AG10803 (cell line): ENCODE measurements around the gene RASAL2.

Experiments used
- DNase-seq: peaks from one replicate; pipeline ENCODE4 v3.0.0; 2010; ENCODE audit warnings: low read depth
- H3K4me3 ChIP-seq: 2 replicates; pipeline ENCODE4 v1.5.1; 2011; ENCODE audit warnings: mild to moderate bottlenecking, low read length, control low read depth
- TF ChIP-seq, protein P1 (sequence below): conservative IDR thresholded peaks from 2 replicates; pipeline ENCODE4 v1.5.1; 2011; ENCODE audit warnings: mild to moderate bottlenecking, low read length, control low read depth, inconsistent platforms

RASAL2 gene

DNA sequence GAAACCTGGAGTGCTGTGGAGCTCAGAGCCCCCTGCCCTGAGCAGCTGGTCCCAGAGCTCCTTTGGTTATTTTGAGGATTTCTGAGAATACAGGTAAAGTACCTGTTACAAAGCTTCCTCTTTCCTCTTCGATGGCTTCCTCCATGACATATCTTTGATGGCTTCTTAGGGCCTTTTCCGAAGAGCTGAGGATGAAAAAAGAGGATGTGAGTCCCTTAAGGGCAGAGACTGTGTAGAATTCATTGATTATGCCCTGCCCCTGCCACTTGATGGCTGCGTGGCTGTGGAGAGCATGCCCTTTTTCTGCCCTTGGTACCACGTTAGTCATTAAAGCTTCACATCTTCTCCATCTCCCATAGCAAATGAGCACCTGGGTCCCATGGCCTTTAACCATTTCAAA lies 433.2 kb downstream of the RASAL2 start:
- TF ChIP-seq, protein P1, sequence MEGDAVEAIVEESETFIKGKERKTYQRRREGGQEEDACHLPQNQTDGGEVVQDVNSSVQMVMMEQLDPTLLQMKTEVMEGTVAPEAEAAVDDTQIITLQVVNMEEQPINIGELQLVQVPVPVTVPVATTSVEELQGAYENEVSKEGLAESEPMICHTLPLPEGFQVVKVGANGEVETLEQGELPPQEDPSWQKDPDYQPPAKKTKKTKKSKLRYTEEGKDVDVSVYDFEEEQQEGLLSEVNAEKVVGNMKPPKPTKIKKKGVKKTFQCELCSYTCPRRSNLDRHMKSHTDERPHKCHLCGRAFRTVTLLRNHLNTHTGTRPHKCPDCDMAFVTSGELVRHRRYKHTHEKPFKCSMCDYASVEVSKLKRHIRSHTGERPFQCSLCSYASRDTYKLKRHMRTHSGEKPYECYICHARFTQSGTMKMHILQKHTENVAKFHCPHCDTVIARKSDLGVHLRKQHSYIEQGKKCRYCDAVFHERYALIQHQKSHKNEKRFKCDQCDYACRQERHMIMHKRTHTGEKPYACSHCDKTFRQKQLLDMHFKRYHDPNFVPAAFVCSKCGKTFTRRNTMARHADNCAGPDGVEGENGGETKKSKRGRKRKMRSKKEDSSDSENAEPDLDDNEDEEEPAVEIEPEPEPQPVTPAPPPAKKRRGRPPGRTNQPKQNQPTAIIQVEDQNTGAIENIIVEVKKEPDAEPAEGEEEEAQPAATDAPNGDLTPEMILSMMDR: no peak
- no peak overlapping the region for H3K4me3 ChIP-seq
- no peak for DNase-seq

DNA sequence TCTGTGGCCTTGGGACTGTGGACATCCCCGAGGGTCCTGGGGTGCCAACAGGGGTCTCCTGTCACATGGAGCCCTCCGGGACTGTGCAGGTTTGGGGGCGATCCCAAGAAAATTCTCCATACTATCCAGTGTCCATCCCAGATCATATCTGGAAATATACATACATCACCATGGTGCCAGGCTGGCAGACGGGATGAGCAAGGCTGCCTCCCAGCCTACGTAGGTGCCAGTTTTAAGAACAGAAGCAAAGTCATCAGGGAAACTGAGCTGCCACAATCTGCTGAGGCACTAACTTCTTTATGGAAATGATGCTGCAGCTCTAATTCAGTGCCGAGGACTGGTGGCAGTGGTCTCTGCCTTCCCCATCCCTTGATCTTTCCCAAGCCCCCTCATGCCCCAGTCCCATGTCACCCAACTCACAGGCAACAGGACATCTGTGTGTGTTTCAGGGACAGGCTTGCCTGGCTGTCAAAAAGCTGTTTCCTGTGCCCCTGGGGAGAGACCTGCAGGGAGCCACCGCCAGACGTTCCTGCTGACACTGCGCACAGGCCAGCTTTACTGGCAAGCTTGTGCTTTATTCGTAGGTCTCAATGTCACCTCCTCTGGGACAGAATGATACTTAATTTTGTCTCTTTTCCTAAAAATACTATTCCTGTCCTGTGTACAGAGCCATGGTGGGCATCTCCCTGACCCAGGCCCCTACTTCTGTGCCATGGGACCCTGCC lies 434.5 kb downstream of the RASAL2 start:
- no peak for DNase-seq
- TF ChIP-seq, protein P1: no peak
- no peak overlapping the region for H3K4me3 ChIP-seq

DNA sequence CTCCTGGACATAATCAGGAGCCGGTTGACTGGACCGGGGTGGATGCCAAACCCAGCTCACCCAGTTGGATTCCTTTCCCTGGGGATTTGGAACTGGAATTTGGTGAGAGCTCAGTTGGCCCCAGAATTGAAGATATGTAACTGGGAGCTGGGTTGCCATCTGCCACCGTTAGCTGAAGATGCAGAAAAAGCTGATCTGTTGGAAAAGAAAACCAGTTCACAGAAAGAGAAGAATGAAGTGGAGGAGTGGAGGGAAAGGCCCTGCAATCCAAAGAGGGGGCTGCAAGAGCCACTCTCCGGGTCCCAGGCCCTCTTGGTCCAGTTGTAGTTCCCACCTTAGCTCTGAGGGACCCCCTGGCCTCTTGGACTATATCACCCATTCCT lies 435.0 kb downstream of the RASAL2 start:
- no peak overlapping the region for H3K4me3 ChIP-seq
- no peak for DNase-seq
- TF ChIP-seq, protein P1: no peak

DNA sequence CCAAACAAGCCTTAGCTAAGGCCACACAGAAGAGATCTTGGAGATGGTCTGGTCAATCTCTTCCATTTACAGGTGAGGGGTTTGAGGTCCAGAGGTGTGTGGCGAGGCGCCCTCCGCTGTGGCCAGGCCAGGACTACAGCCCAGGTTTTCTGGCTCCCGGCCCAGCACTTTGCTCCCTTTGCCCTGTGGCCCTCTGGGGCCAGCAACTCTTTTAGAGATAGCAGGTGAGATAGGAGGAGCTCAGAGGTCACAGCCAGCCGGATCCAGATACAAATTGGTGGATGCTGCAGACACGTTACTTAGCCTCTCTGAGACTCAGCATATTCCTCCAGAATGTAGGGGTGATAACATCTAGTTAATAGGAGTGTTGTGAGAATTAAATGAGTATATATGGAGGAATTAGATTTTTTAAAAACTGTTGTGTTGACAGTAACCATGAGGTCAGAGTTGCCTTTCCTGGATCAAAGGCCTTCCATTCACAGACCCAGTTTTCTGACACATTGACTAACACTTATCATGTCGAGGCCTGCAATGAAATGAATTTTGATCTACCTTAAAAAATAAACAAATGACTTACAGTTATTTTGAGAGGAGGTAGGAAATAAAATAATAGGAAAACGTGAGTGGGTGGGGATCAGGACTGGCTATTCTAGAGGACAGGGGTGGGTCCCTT lies 435.6 kb downstream of the RASAL2 start:
- TF ChIP-seq, protein P1: no peak
- H3K4me3 ChIP-seq: no peak overlapping the region
- DNase-seq: no peak

DNA sequence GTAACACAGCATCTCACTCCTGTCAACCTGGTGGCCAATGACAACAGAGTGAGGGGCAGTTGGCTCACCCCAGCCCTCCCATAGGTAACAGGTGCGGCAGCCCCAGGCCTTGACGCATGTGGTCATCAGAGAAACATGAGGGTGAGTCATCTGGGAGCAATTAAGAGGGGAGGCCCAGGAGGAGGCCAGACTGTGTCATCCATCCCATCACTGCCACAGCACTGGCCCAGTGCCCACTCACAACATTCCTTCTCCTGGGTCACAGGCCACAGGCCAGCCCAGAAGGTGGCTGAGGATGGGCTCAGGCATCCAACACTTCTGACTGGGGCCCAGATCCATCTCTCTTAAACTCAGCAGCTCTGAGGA lies 436.1 kb downstream of the RASAL2 start:
- TF ChIP-seq, protein P1: no peak
- H3K4me3 ChIP-seq: no peak overlapping the region
- peak; percentile 81 for DNase-seq

DNA sequence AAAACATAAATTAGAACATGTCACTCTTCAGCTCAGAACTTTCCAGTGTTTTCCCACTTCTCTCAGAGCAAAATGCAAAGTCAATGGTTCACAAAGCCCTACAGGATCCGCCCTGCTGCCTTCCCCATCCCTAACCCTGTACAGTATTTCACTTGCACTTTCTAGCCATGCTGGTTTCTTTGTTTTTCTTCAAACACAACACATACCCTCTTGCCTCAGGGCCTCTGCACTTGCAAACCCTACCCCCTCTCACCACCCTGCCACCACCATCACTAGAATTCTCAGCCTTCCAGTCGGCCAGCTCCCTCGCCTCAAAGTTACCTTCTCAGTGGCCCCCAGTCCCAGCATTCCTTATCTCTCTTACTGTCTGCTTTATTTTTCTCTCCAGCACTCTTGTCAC lies 436.6 kb downstream of the RASAL2 start:
- no peak for DNase-seq
- no peak overlapping the region for H3K4me3 ChIP-seq
- TF ChIP-seq, protein P1: no peak

DNA sequence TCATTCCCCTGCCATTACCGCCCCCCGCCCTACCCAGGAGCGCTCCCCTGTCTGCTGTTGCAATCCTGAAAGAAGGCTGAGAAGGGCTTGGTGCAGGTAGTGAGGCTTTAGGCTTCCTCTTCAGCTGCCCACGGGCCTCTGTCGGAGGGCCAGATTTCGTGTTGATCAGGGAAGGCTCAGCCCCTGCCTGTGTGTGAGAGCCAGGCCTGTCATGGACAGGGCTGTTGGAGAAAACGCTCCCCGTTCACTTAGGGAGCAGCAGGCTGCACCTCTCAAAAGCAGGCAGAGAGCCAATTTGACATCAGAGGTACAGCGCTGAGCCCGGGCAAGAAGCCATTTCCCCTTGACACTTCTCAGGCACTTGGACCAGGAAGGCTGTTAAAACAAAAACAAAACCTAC lies 438.0 kb downstream of the RASAL2 start:
- no peak for DNase-seq
- TF ChIP-seq, protein P1: no peak
- no peak overlapping the region for H3K4me3 ChIP-seq
